Sigmoid colon (tissue), 3 donors: ENCODE results near the gene HIBADH.

Source experiments
- CTCF ChIP-seq, 4 experiments: fragments of 450-650 bp in 3 of 4; fragments of 200-600 bp in 1 of 4; IDR thresholded peaks; one replicate each; pipeline ENCODE4 v1.5.1; 2016 to 2019; ENCODE audit warnings: antibody characterized with exemption in 4 of 4, mild to moderate bottlenecking in 3 of 4, moderate library complexity in 2 of 4
- POLR2A ChIP-seq, 2 donors: fragments of 450-650 bp; IDR thresholded peaks; one replicate each; pipeline ENCODE4 v1.6.1; 2016; ENCODE audit warnings: antibody characterized with exemption in 2 of 2, mild to moderate bottlenecking in 2 of 2, moderate library complexity in 2 of 2

- TF ChIP-seq CTCF (IDR thresholded peaks at IDR 0.05) (no peak), POLR2A (IDR thresholded peaks at IDR 0.05) (no peak)
Observed at GRCh38 chr7:27523321-27523720, 139.4 kb downstream of the HIBADH start.
